RWPE2 (cell line): ENCODE measurements around the gene STAT5B.

ENCODE experiments used
- ATAC-seq: fragments of 200-7000 bp; cut with Tn5 transposase; 3 replicates; pipeline ENCODE4 v1.9.1; 2021; ENCODE audit warnings: low read depth
- DNase-seq: peaks from one replicate; pipeline ENCODE4 v3.0.0-alpha.2; 2020; ENCODE audit warnings: low spot score
- H3K27ac ChIP-seq: fragments of 450-650 bp; 2 replicates; pipeline ENCODE4 v1.5.1; 2017; ENCODE audit warnings: mild to moderate bottlenecking; ENCODE audit not compliant: poor library complexity, severe bottlenecking
- H3K27me3 ChIP-seq: fragments of 250-450 bp; sonication (Bioruptor Pico); 2 replicates; pipeline ENCODE4 v1.5.1; 2021; ENCODE audit warnings: mild to moderate bottlenecking, moderate library complexity; ENCODE audit not compliant: insufficient read depth, poor library complexity, severe bottlenecking
- H3K36me3 ChIP-seq: fragments of 250-450 bp; sonication (Bioruptor Pico); 2 replicates; pipeline ENCODE4 v1.5.1; 2020; ENCODE audit warnings: low read depth, mild to moderate bottlenecking, moderate library complexity
- H3K4me1 ChIP-seq: fragments of 250-450 bp; sonication (Bioruptor Pico); 2 replicates; pipeline ENCODE4 v1.5.1; 2021; ENCODE audit warnings: mild to moderate bottlenecking, moderate library complexity; ENCODE audit not compliant: insufficient read depth, poor library complexity, severe bottlenecking
- H3K4me3 ChIP-seq: fragments of 250-450 bp; sonication (Bioruptor Pico); 2 replicates; pipeline ENCODE4 v1.5.1; 2021; ENCODE audit warnings: mild to moderate bottlenecking, moderate library complexity; ENCODE audit not compliant: severe bottlenecking
- H3K9me3 ChIP-seq: fragments of 250-450 bp; sonication (Bioruptor Pico); 2 replicates; pipeline ENCODE4 v1.5.1; 2021; ENCODE audit warnings: mild to moderate bottlenecking, moderate library complexity; ENCODE audit not compliant: severe bottlenecking
- TF ChIP-seq, protein P1 (sequence below): fragments of 450-650 bp; IDR thresholded peaks from one replicate; pipeline ENCODE4 v1.5.1; 2017; ENCODE audit warnings: mild to moderate bottlenecking, moderate library complexity; ENCODE audit not compliant: poor library complexity, severe bottlenecking

STAT5B gene

DNA sequence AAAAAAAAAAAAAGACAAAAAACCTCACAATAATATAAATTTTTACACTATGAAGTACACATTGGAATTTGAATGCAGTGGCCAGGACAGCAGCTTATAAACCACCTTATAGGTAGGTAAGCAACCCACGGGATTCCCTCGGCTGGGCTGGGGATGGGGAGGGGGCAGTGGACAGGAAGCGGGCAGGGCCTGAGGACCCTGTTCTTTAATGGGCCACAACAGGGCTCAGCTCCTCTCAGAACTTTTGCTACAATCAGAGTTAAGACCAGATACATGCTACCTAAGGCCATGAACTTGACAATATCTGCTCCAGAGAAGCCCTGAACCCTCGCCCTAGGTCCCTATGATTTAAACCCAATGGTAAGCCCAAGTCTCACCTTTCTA, 37.2 kb upstream of the STAT5B start:
- H3K36me3 ChIP-seq: peaks cover 29% of the 10 kb centered on the region
- no peak for DNase-seq
- H3K27me3 ChIP-seq: no peaks in the 10 kb centered on the region
- H3K4me3 ChIP-seq: no peak overlapping the region
- H3K9me3 ChIP-seq: no peaks in the 10 kb centered on the region
- no peaks in the 10 kb centered on the region for H3K4me1 ChIP-seq
- no peak overlapping the region for H3K27ac ChIP-seq
- ATAC-seq: no peak
- TF ChIP-seq, protein P1, sequence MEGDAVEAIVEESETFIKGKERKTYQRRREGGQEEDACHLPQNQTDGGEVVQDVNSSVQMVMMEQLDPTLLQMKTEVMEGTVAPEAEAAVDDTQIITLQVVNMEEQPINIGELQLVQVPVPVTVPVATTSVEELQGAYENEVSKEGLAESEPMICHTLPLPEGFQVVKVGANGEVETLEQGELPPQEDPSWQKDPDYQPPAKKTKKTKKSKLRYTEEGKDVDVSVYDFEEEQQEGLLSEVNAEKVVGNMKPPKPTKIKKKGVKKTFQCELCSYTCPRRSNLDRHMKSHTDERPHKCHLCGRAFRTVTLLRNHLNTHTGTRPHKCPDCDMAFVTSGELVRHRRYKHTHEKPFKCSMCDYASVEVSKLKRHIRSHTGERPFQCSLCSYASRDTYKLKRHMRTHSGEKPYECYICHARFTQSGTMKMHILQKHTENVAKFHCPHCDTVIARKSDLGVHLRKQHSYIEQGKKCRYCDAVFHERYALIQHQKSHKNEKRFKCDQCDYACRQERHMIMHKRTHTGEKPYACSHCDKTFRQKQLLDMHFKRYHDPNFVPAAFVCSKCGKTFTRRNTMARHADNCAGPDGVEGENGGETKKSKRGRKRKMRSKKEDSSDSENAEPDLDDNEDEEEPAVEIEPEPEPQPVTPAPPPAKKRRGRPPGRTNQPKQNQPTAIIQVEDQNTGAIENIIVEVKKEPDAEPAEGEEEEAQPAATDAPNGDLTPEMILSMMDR: no peak

DNA sequence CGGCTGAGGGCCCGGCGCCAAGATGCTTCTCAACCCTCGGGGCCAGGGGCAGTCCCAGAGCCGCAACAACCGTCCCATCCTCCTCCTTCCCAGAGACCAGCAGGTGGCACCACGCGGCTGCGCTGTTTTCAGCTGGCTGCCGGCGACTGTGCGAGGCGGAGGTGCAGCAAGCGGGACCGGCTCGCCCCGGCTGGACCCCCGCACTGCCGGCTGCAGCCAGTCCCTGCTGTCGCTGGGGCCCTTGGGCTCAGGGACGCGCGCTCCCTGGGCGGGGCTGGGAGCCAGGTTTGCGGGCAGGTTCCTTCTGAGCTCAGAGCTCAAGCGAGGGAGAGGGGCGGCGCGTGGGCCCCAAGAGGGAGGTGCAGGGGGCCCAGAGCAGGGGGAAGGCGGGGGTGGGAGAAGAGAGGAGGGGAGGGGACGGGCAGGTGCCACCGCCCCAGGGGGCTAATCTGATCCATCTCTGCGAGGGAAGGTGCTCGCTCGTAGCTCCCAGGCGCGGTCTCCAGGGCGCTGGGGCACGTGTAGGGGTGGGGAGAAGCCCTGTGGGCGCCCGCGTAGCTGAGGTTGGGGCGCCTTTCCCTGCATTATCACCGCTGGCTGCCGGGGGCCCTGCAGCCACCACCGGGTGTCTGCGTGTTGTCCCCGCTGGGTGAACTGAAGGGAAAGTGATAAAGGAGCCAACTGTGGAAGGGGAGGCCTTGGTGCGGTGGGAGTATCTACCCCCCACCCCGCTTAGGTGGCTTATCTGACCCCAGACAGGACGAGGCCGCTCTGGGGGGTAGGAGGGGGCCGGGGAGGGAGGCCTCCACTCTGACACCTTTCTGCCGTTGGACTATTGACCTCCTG, 36.3 kb upstream of the STAT5B start:
- H3K27me3 ChIP-seq: no peaks in the 10 kb centered on the region
- TF ChIP-seq, protein P1: peak; percentile 65
- no peak for DNase-seq
- H3K27ac ChIP-seq: no peak overlapping the region
- ATAC-seq: peak; percentile 62
- no peaks in the 10 kb centered on the region for H3K9me3 ChIP-seq
- no peak overlapping the region for H3K4me3 ChIP-seq
- no peaks in the 10 kb centered on the region for H3K4me1 ChIP-seq
- peaks cover 27% of the 10 kb centered on the region for H3K36me3 ChIP-seq

DNA sequence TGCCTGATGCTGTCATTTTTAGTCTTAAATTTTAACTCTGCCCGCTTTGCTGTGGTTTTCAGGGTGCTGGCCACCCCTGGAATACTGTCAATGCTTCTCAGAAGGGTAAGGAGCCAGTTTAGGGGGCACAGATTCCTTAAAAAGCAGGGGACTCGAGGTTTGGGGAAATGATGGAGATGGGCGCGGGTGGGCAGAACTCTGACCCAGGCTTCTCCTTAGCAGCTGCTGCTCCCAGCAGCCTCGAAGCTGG, 35.8 kb upstream of the STAT5B start:
- ATAC-seq (no peak), DNase-seq (no peak)
- Histone ChIP-seq H3K36me3 (peaks cover 21% of the 10 kb centered on the region), H3K9me3 (no peaks in the 10 kb centered on the region), H3K4me3 (no peak overlapping the region), H3K4me1 (no peaks in the 10 kb centered on the region), H3K27ac (no peak overlapping the region), H3K27me3 (no peaks in the 10 kb centered on the region)
- TF ChIP-seq, protein P1: no peak

DNA sequence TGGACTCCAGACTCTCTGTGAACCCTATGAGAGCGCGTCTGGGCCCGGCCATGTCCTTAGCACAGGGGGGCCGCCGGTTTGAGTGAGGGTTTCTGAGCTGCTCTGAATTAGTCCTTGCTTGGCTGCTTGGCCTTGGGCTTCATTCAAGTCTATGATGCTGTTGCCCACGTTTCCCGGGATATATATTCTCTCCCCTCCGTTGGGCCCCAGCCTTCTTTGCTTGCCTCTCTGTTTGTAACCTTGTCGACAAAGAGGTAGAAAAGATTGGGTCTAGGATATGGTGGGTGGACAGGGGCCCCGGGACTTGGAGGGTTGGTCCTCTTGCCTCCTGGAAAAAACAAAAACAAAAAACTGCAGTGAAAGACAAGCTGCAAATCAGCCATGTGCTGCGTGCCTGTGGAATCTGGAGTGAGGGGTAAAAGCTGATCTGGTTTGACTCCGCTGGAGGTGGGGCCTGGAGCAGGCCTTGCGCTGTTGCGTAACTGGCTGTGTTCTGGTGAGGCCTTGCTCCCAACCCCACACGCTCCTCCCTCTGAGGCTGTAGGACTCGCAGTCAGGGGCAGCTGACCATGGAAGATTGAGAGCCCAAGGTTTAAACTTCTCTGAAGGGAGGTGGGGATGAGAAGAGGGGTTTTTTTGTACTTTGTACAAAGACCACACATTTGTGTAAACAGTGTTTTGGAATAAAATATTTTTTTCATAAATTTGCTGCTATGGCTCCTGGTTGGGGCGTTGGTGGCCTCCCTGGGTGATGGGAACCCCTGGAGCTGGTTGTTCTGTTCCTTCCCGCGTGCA, 35.2 kb upstream of the STAT5B start:
- Histone ChIP-seq H3K36me3 (peaks cover 16% of the 10 kb centered on the region), H3K4me3 (no peak overlapping the region), H3K4me1 (no peaks in the 10 kb centered on the region), H3K27me3 (no peaks in the 10 kb centered on the region), H3K27ac (no peak overlapping the region), H3K9me3 (no peaks in the 10 kb centered on the region)
- DNase-seq (no peak), ATAC-seq (no peak)
- TF ChIP-seq, protein P1: no peak

DNA sequence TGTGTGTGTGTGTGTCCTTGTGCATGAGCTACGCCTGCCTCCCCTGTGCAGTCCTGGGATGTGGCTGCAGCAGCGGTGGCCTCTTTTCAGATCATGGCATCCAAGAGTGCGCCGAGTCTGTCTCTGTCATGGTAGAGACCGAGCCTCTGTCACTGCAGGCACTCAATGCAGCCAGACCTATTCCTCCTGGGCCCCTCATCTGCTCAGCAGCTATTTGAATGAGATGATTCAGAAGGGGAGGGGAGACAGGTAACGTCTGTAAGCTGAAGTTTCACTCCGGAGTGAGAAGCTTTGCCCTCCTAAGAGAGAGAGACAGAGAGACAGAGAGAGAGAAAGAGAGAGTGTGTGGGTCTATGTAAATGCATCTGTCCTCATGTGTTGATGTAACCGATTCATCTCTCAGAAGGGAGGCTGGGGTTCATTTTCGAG, 34.6 kb upstream of the STAT5B start:
- ATAC-seq (no peak), DNase-seq (no peak)
- no peaks in the 10 kb centered on the region for H3K9me3 ChIP-seq
- H3K4me1 ChIP-seq: no peaks in the 10 kb centered on the region
- H3K36me3 ChIP-seq: peaks cover 10% of the 10 kb centered on the region
- no peak overlapping the region for H3K27ac ChIP-seq
- TF ChIP-seq, protein P1: no peak
- H3K27me3 ChIP-seq: no peaks in the 10 kb centered on the region
- no peak overlapping the region for H3K4me3 ChIP-seq
